Activated naive CD4-positive, alpha-beta T cell treated with anti-CD3 and anti-CD28 coated beads, Interleukin-2, amount 10 ng/mL, durations not matched to agents 7 days and 5 days (primary cell): ENCODE measurements around the gene HSP90B1.

Experiments
- CTCF ChIA-PET: fragments of 350-600 bp; sonication (Branson Sonifier 250); formaldehyde crosslinking; loops from one replicate; lab custom pipeline; 2021; ENCODE audit warnings: antibody characterized with exemption; lab: Charles Lee
- DNase-seq: peaks from one replicate; pipeline ENCODE4 v3.0.0-alpha.2; 2020
- H3K27ac Mint-ChIP-seq: one replicate; pipeline ENCODE4 v1.8.0; 2021; ENCODE audit warnings: mild to moderate bottlenecking, moderate library complexity, mixed read lengths
- H3K27me3 Mint-ChIP-seq: one replicate; pipeline ENCODE4 v1.8.0; 2021; ENCODE audit warnings: mild to moderate bottlenecking, mixed read lengths
- H3K36me3 Mint-ChIP-seq: one replicate; pipeline ENCODE4 v1.8.0; 2021; ENCODE audit warnings: mixed read lengths
- H3K4me1 Mint-ChIP-seq: one replicate; pipeline ENCODE4 v1.8.0; 2021; ENCODE audit warnings: mixed read lengths
- H3K4me3 Mint-ChIP-seq: one replicate; pipeline ENCODE4 v1.8.0; 2021; ENCODE audit warnings: mild to moderate bottlenecking, moderate library complexity, mixed read lengths
- H3K9me3 Mint-ChIP-seq: one replicate; pipeline ENCODE4 v1.8.0; 2021; ENCODE audit warnings: mixed read lengths

The HSP90B1 gene

DNA sequence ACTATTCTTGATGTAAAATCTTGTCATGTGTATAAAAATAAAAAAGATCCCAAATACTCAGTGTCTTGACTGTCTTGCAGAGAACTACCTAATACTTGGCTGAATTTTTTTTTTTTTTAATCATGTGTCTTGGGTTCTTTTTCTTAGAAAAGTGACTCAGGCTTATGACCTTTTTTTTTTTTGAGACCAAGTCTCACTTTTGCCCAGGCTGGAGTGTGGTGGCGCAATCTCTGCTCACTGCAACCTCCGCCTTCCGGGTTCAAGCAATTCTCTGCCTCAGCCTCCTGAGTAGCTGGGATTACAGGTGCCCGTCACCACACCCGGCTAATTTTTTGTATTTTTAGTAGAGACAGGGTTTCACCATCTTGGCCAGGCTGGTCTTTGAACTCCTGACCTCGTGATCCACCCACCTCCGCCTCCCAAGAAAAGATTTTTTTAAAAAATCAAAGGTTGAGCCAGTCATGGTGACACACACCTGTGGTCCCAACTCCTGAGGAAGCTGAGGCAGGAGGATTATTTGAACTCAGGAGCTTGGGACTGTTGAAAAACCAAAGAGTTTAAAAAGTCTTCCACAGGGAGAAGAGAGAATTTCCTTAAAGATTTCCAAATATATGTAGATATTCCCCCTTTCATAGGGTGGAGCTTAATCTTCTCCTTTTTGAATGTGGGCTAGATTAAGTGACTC is 17.8 kb downstream of the HSP90B1 start:
- no peaks in the 10 kb centered on the region for H3K27me3 Mint-ChIP-seq
- CTCF ChIA-PET: no interaction called here
- H3K4me3 Mint-ChIP-seq: no peak overlapping the region
- no peaks in the 10 kb centered on the region for H3K9me3 Mint-ChIP-seq
- peak overlapping the region; percentile 14 for H3K27ac Mint-ChIP-seq
- H3K36me3 Mint-ChIP-seq: peaks cover 74% of the 10 kb centered on the region
- DNase-seq: no peak
- peaks cover 27% of the 10 kb centered on the region for H3K4me1 Mint-ChIP-seq

DNA sequence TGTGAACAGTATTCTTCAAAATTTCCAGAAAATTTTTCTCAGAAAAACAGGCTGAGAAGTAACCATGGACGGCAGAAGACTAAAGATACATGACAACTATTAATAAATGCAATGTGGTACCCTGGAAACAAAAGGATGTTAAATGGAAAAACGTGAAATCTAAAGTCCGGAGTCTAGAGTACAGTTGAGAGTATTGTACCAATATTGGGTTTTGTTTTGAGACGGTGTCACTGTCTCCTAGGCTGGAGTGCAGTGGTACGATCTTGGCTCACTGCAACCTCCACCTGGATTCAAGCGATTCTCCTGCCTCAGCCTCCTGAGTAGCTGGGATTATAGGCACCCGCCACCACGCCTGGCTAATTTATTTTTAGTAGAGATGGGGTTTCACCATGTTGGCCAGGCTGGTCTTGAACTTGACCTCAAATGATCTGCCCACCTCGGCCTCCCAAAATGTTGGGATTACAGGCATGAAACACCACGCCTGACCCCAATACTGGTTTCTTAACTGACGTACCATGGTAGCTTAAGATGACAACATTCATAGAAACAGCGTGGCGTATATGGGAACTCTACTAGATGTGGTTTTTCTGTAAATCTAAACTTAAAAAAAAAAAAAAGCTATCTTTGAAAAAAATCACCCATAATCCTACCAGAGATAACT is 18.7 kb downstream of the HSP90B1 start:
- Mint-ChIP-seq H3K27ac (no peak overlapping the region), H3K36me3 (peaks cover 71% of the 10 kb centered on the region), H3K9me3 (no peaks in the 10 kb centered on the region), H3K4me3 (no peak overlapping the region), H3K27me3 (no peaks in the 10 kb centered on the region), H3K4me1 (peaks cover 32% of the 10 kb centered on the region)
- no peak for DNase-seq
- CTCF ChIA-PET: no interaction called here

DNA sequence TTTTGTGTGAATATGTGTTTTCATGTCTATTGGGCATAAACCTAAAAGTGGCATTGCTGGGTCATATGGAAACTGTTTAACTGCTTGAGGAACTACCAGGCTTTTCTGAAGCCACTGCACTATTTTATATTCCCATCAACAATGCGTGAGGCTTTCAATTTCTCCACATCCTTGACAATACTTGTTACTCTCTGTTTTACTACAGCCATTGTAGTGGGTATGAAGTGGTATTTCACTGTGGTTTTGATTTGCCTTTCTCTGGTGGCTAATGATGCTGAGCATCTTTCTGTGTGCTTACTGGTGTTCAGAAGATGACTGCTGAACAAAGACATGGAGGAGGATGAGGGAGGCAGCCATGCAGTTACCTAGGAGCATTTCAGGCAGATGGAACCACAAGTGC is 22.3 kb downstream of the HSP90B1 start:
- DNase-seq: no peak
- CTCF ChIA-PET: interaction anchor here (1.4 kb wide), 1 partner anchor 17 kb away, joined by 4 read pairs; no protein-coding TSS in a partner anchor
- Mint-ChIP-seq H3K27ac (peak overlapping the region; percentile 49), H3K36me3 (peaks cover 49% of the 10 kb centered on the region), H3K4me1 (peaks cover 46% of the 10 kb centered on the region), H3K27me3 (no peaks in the 10 kb centered on the region), H3K9me3 (no peaks in the 10 kb centered on the region), H3K4me3 (no peak overlapping the region)

DNA sequence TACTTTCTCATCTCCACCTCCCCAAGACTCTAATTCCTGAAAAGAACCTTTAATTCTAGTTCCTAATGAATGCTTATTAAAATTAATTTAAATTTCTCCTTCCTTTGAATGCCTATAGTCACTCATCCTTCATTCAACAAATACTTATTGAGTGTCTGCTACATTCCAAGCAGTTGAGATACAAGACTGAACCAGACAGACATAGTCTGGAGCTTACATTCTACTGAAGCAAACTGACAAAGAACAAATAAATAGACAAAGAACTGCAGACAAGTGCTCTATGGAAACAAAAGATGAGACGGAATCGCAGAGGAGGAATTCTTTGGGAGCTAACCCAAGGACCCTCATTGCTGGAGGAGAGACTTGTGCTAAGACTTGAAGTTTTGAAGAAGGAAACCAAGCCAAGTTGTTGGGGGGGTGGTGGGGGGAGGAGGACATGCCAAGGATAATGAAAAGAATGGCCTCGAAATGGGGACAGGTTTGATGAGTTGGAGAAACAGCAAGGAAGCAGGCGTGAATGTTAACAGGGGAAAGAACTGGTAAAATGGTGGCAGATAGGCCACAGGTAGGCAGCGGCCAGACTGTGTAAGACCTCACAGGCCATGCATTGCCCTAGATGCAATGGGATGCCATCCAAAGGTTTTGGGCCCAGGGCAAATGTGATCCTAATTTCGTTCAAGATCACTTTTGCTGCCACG is 25.8 kb downstream of the HSP90B1 start:
- peaks cover 23% of the 10 kb centered on the region for H3K36me3 Mint-ChIP-seq
- peak overlapping the region; percentile 89 for H3K4me3 Mint-ChIP-seq
- H3K27me3 Mint-ChIP-seq: no peaks in the 10 kb centered on the region
- H3K27ac Mint-ChIP-seq: peak overlapping the region; percentile 97
- H3K4me1 Mint-ChIP-seq: peaks cover 37% of the 10 kb centered on the region
- DNase-seq: no peak
- H3K9me3 Mint-ChIP-seq: no peaks in the 10 kb centered on the region
- CTCF ChIA-PET: interaction anchor here (0.9 to 1.6 kb wide), 3 partner anchors 18 to 153 kb away, joined by 3 to 5 read pairs (median 3); no protein-coding TSS in a partner anchor

DNA sequence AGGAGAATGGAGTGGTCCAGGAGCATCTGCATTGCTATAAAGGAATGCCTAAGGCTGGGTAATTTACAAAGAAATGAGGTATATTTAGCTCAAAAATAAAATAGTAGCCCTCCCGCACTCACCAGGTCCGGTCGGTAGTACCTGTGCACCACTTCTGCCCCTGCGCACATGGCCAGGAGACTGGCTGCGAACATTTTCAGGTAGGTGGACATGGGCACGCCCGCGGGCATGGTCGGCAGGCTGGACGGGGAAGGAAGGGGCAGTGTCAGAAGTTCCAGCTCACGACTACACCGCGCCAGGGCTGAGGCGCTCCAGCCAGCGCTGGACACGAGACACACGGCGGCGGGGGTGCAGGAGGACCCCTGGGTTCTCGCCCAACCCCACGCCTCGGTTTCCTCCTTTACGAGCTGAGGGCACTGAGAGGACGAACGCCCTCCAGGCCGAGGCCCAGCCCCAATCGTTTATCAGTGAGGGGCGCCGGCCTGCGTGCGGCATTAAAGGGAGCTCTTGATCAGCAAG is 26.4 kb downstream of the HSP90B1 start:
- Mint-ChIP-seq H3K4me3 (peak overlapping the region; percentile 89), H3K4me1 (peaks cover 37% of the 10 kb centered on the region), H3K27ac (peak overlapping the region; percentile 97), H3K36me3 (peaks cover 23% of the 10 kb centered on the region), H3K9me3 (no peaks in the 10 kb centered on the region), H3K27me3 (no peaks in the 10 kb centered on the region)
- CTCF ChIA-PET: interaction anchor here (0.7 to 1.6 kb wide), 3 partner anchors 9 to 153 kb away, joined by 3 to 5 read pairs (median 3); partner anchors contain the start of gene TDG
- DNase-seq: no peak

DNA sequence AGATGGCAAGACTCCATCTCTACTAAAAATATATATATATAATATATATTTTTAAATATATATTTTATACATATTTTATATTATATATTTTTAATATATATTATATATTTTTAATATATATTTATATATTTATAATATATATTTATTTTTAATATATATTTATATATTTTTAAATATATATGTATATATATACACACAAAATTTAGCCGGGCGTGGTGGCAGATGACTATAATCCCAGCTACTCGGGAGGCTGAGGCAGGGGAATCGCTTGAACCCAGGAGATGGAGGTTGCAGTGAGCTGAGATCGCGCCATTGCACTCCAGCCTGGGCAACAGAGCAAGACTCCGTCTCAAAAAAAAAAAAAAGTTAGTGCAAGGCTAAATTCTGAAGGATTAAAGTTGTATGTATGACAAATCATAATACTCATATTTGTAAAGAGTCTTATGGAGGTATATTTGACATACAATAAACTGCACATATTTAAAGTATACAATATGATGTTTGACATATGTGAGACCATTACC is 27.7 kb downstream of the HSP90B1 start:
- no peak for DNase-seq
- H3K9me3 Mint-ChIP-seq: no peaks in the 10 kb centered on the region
- peak overlapping the region; percentile 97 for H3K27ac Mint-ChIP-seq
- H3K27me3 Mint-ChIP-seq: no peaks in the 10 kb centered on the region
- peaks cover 28% of the 10 kb centered on the region for H3K4me1 Mint-ChIP-seq
- H3K4me3 Mint-ChIP-seq: peak overlapping the region; percentile 89
- CTCF ChIA-PET: no interaction called here
- peaks cover 10% of the 10 kb centered on the region for H3K36me3 Mint-ChIP-seq

DNA sequence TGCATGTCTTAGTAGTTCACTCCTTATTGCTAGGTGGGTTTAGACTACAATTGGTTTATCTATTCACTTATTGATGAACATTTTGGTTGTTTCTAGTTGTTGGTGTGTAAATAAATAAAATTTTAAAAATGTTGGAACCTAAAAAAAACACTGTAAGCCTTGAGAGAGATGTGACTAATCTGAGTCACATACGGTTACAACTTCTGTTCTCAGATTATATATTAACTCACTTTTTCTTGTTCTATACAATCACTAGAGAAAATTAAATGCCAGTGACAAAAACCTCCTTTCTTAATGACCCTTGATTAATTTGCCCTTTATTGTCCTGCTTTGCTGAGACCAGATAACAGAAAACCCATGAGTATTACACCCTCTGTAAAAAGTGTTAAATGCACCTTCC is 28.4 kb downstream of the HSP90B1 start:
- H3K27ac Mint-ChIP-seq: no peak overlapping the region
- no peaks in the 10 kb centered on the region for H3K27me3 Mint-ChIP-seq
- H3K4me1 Mint-ChIP-seq: peaks cover 26% of the 10 kb centered on the region
- no peaks in the 10 kb centered on the region for H3K9me3 Mint-ChIP-seq
- H3K36me3 Mint-ChIP-seq: peaks cover 9% of the 10 kb centered on the region
- H3K4me3 Mint-ChIP-seq: peak overlapping the region; percentile 1
- no peak for DNase-seq
- CTCF ChIA-PET: no interaction called here

DNA sequence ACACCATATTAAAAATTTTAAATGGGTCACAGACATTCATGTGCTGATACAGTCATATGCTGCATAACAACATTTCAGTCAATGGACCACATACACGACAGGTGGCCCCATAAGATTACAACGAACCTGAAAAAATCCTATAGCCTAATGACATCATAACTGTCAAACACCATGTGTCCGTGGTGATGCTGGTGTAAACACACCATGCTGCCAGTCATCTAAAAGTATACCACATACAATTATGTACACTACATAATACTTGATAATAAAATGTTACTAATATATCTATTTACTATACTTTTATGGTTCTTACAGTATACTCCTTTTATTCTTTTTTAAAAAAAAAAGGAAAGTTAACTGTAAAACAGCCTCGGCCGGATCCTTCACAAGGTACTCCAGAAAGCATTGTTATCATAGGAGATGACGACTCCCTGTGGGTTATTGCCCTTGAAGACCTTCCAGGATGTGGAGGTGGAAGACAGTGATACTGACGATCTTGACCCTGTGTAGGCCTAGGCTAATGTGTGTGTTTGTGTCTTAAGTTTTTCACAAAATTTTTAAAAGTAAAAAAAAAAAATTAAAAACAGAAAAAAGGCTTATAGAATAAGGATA is 30.5 kb downstream of the HSP90B1 start:
- H3K4me1 Mint-ChIP-seq: peaks cover 28% of the 10 kb centered on the region

DNA sequence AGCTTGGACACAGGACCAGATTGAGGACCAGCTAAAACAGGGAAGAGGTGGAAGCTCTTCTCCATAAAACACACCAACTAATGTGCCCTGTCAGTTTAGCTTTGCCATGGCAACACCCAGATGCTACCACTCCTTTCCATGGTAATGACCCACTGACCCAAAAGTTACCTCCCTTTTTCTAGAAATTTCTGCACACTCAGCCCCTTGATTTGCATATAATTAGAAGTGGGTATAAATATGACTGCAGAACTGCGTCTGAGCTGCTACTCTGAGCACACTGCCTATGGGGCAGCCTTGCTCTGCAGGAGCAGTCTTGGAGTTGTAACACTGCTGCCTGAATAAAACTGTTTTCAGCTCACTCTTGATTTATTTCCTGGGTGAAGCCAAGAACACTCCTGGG is 32.3 kb downstream of the HSP90B1 start:
- H3K36me3 Mint-ChIP-seq: peaks cover 15% of the 10 kb centered on the region
- H3K27ac Mint-ChIP-seq: no peak overlapping the region
- peaks cover 5% of the 10 kb centered on the region for H3K27me3 Mint-ChIP-seq
- H3K4me3 Mint-ChIP-seq: no peak overlapping the region
- H3K4me1 Mint-ChIP-seq: peaks cover 33% of the 10 kb centered on the region
- CTCF ChIA-PET: no interaction called here
- no peaks in the 10 kb centered on the region for H3K9me3 Mint-ChIP-seq
- DNase-seq: no peak

More for the DNA sequence above, 30.5 kb downstream of the HSP90B1 start:
- Mint-ChIP-seq H3K9me3 (no peaks in the 10 kb centered on the region), H3K36me3 (peaks cover 6% of the 10 kb centered on the region), H3K27ac (no peak overlapping the region), H3K27me3 (peaks cover 3% of the 10 kb centered on the region), H3K4me3 (no peak overlapping the region)
- DNase-seq: no peak
- CTCF ChIA-PET: interaction anchor here (1.4 kb wide), 1 partner anchor 148 kb away, joined by 3 read pairs; no protein-coding TSS in a partner anchor

DNA sequence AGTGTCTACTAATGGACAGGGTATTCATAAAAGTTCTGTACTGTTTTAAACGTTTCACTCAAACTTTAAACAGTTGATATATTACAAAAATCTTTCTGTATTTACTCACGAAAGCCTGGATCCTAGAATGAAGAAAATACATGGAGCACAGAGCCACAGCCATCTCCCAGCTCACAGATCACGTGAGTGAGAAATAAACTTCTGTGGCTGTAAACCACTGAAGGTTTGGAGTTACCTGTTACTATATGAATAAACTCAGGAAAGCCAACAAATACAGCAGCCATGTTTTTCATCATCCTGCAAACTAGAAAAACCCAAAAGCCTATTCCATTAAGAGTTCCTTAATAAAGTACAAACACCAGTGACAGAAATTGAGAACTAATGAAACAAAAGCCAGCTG is 34.6 kb downstream of the HSP90B1 start:
- no peaks in the 10 kb centered on the region for H3K9me3 Mint-ChIP-seq
- H3K27me3 Mint-ChIP-seq: peaks cover 5% of the 10 kb centered on the region
- peak overlapping the region; percentile 98 for H3K27ac Mint-ChIP-seq
- no peak for DNase-seq
- H3K4me3 Mint-ChIP-seq: peak overlapping the region; percentile 99
- H3K4me1 Mint-ChIP-seq: peaks cover 50% of the 10 kb centered on the region
- peaks cover 26% of the 10 kb centered on the region for H3K36me3 Mint-ChIP-seq
- CTCF ChIA-PET: interaction anchor here (1.2 to 1.5 kb wide), 2 partner anchors 25 to 37 kb away, joined by 3 to 4 read pairs; no protein-coding TSS in a partner anchor

DNA sequence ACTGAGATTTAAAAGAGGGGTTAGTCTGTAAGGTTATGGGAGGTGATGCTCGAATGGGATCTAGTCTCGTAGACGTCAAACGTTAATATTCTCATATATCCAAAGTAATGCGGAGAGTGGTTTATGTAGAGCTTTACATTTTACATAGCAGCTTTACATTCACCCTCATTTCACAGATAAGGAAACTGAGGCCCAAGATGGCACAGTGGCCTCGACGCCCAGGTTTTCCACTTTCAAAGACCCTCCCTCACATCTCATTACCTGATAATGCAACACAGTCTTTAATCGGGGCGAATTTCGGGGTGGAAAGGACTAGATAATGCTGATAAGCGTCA is 35.0 kb downstream of the HSP90B1 start:
- peak overlapping the region; percentile 99 for H3K4me3 Mint-ChIP-seq
- H3K27ac Mint-ChIP-seq: peak overlapping the region; percentile 98
- peaks cover 5% of the 10 kb centered on the region for H3K27me3 Mint-ChIP-seq
- H3K36me3 Mint-ChIP-seq: peaks cover 26% of the 10 kb centered on the region
- H3K9me3 Mint-ChIP-seq: no peaks in the 10 kb centered on the region
- DNase-seq: no peak
- H3K4me1 Mint-ChIP-seq: peaks cover 50% of the 10 kb centered on the region
- CTCF ChIA-PET: interaction anchor here (0.8 to 1.8 kb wide), 3 partner anchors 8 to 87 kb away, joined by 3 to 7 read pairs (median 4); a partner anchor contains a TSS

DNA sequence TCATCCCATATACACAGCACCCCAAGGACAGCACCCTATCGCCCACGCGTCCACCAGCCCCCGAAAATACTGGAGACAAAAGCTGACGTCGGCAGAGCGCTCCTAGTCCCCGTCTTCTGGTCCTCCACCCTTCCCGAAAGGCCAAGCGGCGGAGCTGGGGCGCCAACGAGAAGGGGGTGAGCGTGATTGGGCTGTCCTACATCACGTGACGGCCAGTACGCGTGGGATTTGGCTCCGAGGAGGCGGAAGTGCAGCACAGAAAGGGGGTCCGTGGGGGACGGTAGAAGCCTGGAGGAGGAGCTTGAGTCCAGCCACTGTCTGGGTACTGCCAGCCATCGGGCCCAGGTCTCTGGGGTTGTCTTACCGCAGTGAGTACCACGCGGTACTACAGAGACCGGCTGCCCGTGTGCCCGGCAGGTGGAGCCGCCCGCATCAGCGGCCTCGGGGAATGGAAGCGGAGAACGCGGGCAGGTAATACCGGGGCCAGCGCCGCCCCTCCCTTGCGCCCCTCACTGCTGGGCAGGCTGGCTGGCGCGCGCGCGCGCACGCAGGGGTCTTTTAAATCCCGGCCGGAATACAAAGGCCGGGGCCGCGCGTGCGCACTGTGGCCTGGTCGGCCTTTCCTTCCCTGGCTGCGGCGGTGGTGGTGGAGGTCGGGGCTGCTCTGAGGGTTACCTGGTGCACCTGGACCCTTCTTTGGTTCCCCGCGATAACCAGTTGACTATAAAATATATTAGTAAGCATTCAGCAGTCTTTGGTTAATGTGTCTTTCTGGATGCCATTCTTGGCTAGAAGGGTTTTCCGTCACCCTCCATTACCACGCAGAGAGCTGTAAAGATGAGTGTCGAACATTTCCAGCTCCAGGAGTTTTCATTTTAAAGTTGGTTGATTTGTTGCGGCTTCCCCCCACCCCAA is 35.6 kb downstream of the HSP90B1 start, which contains the start of gene TDG:
TSS of gene TDG (plus strand) at position 283 of the 915 bp plus-strand sequence. CDS start at position 449, 166 bp downstream.
- Mint-ChIP-seq H3K27me3 (peaks cover 5% of the 10 kb centered on the region), H3K36me3 (peaks cover 26% of the 10 kb centered on the region), H3K9me3 (no peaks in the 10 kb centered on the region), H3K27ac (peak within 1 kb of the TSS; percentile 98), H3K4me3 (peak within 1 kb of the TSS; percentile 99), H3K4me1 (peaks cover 50% of the 10 kb centered on the region)
- CTCF ChIA-PET: interaction anchor here (0.8 to 1.8 kb wide), 4 partner anchors 9 to 94 kb away, joined by 3 to 7 read pairs (median 5); a partner anchor contains a TSS
- peak; percentile 98 for DNase-seq
